MCF 10A (cell line): Measurements from ENCODE around the gene GLMP. TPM values are rescaled to one million over a fixed set of nuclear protein-coding genes. Genes with fewer than 3 reads are reported as not detected.
A peak's percentile ranks its signal among the peaks of the same experiment; 100 is the strongest.

Source experiments
- BruUV-seq: library from RNA; stranded (reverse); fragments of 400-500 nt; replicated peaks from 2 replicates; lab custom pipeline; 2021; lab: Mats Ljungman, UMichigan
- CTCF ChIA-PET: fragments of 300-600 bp; sonication (Branson Sonifier 250); formaldehyde crosslinking; extraction: SDS; loops from one replicate; lab custom pipeline; 2021; ENCODE audit warnings: antibody characterized with exemption, inconsistent platforms; lab: Yijun Ruan, JAX
- POLR2A ChIA-PET: fragments of 300-600, 350-650 bp; sonication (Branson Sonifier 250); formaldehyde crosslinking; extraction: SDS; loops from one replicate; lab custom pipeline; 2020; ENCODE audit warnings: antibody characterized with exemption, inconsistent platforms; lab: Yijun Ruan, JAX
- DNase-seq: peaks from one replicate; pipeline ENCODE4 v3.0.0-alpha.2; 2018; ENCODE audit not compliant: unreplicated experiment
- H3K27ac Mint-ChIP-seq: one replicate; pipeline ENCODE4 v1.8.0; 2022; ENCODE audit warnings: mild to moderate bottlenecking, low read depth, mixed read lengths; ENCODE audit not compliant: unreplicated experiment
- H3K27me3 Mint-ChIP-seq: one replicate; pipeline ENCODE4 v1.8.0; 2022; ENCODE audit warnings: mixed read lengths; ENCODE audit not compliant: insufficient read depth, unreplicated experiment
- H3K36me3 Mint-ChIP-seq: one replicate; pipeline ENCODE4 v1.8.0; 2022; ENCODE audit warnings: mild to moderate bottlenecking, moderate library complexity, mixed read lengths; ENCODE audit not compliant: insufficient read depth, unreplicated experiment
- H3K4me1 Mint-ChIP-seq: one replicate; pipeline ENCODE4 v1.8.0; 2022; ENCODE audit warnings: mixed read lengths; ENCODE audit not compliant: insufficient read depth, unreplicated experiment
- H3K4me3 Mint-ChIP-seq: one replicate; pipeline ENCODE4 v1.8.0; 2022; ENCODE audit warnings: mild to moderate bottlenecking, moderate library complexity, mixed read lengths; ENCODE audit not compliant: unreplicated experiment
- H3K9me3 Mint-ChIP-seq: one replicate; pipeline ENCODE4 v1.8.0; 2022; ENCODE audit warnings: mixed read lengths; ENCODE audit not compliant: unreplicated experiment
- intact Hi-C: fragments of 100-400 bp; cut with micrococcal nuclease; formaldehyde crosslinking; loops from 2 replicates; pipeline ENCODE4 v1.14.1; 2022
- total RNA-seq: library from RNA; stranded (reverse); gene quantifications from 2 replicates; pipeline ENCODE4 v1.2.3, GENCODE V29; 2022
- TF ChIP-seq, protein P1 (sequence below): fragments of 200-600 bp; IDR thresholded peaks from one replicate; pipeline ENCODE4 v1.8.0; 2022; ENCODE audit warnings: antibody characterized with exemption, mild to moderate bottlenecking; ENCODE audit not compliant: unreplicated experiment

GLMP gene
- total RNA-seq, 1 experiment from 2014 or later = 12.9 TPM

DNA sequence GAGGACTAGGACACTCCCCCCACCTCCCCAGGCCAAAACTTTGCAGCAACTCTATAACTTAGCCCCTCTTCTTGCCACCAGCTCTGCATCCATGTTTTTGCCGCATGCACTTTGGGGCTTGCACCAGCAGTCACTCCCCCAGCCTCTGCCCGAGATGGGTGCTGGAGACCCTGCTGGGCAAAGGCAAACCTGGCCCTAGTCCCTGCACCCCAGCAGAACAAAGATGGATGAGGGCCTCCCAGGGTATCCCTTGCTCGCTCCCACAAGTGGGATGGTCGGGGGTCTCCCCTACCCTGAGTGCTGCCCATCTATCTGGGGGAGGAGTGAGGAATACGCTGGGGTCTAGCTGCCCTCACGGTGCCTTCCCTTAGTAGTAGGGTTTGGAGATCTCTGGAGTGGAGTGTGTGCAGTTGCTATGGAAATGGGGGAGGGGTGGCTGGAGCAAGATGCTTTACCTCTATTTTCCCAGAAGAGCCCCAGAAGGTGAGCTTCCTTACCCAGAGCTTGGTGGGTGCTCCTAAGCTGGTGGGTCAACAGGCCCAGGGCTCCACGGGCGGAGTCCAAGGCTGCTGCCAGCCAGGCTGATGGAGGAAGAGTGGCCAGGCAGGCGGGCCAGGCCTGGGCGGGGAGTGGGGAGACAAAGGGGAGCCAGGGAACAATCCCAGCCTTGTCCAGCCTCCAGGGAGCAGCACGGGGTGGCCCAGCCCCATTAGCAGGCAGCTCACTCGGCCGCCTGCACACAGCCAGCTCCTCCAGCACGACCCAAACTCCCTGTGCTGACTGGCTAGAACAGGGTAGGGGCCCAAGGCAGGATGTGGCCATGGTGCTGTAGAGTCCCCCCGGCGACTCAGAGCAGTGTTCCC, 47.8 kb downstream of the GLMP start, which contains the start of gene PAQR6:
Gene PAQR6 (minus strand): TSS at position 597 of the 863 bp plus-strand sequence. CDS start 1,325 bp downstream, outside the sequence.
- Mint-ChIP-seq H3K4me3 (no peak within 1 kb of the TSS), H3K27ac (peak within 1 kb of the TSS; percentile 0), H3K36me3 (peaks cover 45% of the 10 kb centered on the region), H3K4me1 (peaks cover 22% of the 10 kb centered on the region), H3K9me3 (no peaks in the 10 kb centered on the region), H3K27me3 (no peaks in the 10 kb centered on the region)
- intact Hi-C loops = no loop called here
- ChIA-PET CTCF (interaction anchor here (0.7 to 1.9 kb wide), 3 partner anchors 11 to 38 kb away, joined by 3 to 12 read pairs (median 4); no protein-coding TSS in a partner anchor), POLR2A (interaction anchor here (0.6 to 3.3 kb wide), 9 partner anchors 9 to 231 kb away, joined by 3 to 8 read pairs (median 3); partner anchors contain the start of gene SMG5)
- no peak for DNase-seq
- BruUV-seq = no TSS peak
- TF ChIP-seq, protein P1, sequence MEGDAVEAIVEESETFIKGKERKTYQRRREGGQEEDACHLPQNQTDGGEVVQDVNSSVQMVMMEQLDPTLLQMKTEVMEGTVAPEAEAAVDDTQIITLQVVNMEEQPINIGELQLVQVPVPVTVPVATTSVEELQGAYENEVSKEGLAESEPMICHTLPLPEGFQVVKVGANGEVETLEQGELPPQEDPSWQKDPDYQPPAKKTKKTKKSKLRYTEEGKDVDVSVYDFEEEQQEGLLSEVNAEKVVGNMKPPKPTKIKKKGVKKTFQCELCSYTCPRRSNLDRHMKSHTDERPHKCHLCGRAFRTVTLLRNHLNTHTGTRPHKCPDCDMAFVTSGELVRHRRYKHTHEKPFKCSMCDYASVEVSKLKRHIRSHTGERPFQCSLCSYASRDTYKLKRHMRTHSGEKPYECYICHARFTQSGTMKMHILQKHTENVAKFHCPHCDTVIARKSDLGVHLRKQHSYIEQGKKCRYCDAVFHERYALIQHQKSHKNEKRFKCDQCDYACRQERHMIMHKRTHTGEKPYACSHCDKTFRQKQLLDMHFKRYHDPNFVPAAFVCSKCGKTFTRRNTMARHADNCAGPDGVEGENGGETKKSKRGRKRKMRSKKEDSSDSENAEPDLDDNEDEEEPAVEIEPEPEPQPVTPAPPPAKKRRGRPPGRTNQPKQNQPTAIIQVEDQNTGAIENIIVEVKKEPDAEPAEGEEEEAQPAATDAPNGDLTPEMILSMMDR = no peak

DNA sequence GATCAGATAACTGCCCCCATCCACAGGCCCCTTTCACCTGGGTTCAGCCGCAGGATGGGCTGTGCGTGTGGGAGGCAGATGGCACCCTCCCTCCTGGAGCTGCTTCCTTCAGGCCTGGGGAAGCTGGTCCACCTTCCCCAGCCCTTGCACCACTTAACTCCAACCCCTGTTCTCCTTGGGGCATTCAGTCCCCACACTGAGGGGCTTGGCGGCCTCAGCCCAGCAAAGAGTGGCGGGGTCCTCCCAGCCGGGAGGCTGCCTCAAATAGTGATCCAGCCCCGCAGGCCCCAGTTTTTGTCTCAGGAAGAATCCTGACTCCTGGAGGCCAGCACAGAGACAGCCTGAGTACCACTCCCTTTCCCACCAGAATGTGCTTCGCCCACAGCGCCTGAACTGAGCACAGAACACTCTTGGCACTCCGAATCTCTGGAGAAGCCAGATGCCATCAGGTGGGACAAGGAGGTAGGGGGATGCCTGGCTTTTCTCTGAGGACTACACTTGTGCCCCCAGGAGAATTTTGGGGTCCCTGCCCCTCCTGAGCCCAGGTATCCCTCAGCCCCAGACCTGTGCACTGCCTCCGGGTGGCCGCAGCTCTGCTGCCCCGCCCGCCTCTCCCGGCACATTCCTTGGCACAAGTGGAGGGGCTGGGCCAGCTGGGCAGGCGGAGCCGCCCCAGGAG, 48.6 kb downstream of the GLMP start:
- ChIA-PET CTCF (interaction anchor here (0.6 to 1.9 kb wide), 4 partner anchors 12 to 150 kb away, joined by 3 to 12 read pairs (median 4); no protein-coding TSS in a partner anchor), POLR2A (interaction anchor here (0.6 to 3.3 kb wide), 6 partner anchors 10 to 231 kb away, joined by 3 to 8 read pairs (median 5); no protein-coding TSS in a partner anchor)
- Mint-ChIP-seq H3K4me3 (no peak overlapping the region), H3K27ac (peak overlapping the region; percentile 0), H3K9me3 (no peaks in the 10 kb centered on the region), H3K27me3 (no peaks in the 10 kb centered on the region), H3K36me3 (peaks cover 41% of the 10 kb centered on the region), H3K4me1 (peaks cover 29% of the 10 kb centered on the region)
- TF ChIP-seq, protein P1 = no peak
- intact Hi-C loops = no loop called here
- BruUV-seq = TSS peak; percentile 2
- peak; percentile 51 for DNase-seq

DNA sequence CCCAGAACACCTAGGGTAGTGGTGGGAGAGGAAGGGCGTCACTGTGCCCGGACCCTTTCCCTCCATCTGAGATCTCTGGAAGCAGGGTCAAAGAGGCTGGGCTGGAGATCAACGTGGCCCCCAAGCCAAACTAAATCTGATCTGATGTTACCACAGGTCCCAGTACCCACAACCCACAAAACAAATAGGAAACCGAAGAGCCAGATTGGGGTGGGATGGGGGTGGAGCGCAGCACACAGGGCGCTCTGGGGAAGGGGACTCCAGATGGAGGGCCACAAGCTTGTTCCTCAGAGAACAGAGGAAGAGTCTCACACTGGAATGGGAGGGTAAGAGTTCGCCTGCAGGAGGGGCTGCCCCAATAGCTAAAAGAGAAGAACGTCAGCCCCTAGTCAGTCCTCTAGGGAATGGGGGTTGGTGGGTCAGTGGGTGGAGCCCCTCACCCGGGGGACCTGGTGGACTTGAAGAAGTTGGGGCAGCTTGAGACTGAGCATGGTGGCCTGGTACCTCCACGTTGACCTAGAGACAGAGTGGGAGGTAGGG, 49.2 kb downstream of the GLMP start:
- ChIA-PET CTCF (interaction anchor here (0.6 to 1.9 kb wide), 4 partner anchors 21 to 149 kb away, joined by 3 to 12 read pairs (median 4); no protein-coding TSS in a partner anchor), POLR2A (interaction anchor here (0.6 to 3.3 kb wide), 5 partner anchors 10 to 119 kb away, joined by 3 to 8 read pairs (median 4); partner anchors contain the start of gene TMEM79)
- Mint-ChIP-seq H3K4me3 (no peak overlapping the region), H3K9me3 (no peaks in the 10 kb centered on the region), H3K4me1 (peaks cover 35% of the 10 kb centered on the region), H3K27ac (no peak overlapping the region), H3K27me3 (no peaks in the 10 kb centered on the region), H3K36me3 (peaks cover 43% of the 10 kb centered on the region)
- no peak for DNase-seq
- no TSS peak for BruUV-seq
- intact Hi-C loops = no loop called here
- TF ChIP-seq, protein P1 = no peak
